H9 (cell line): ENCODE results near the gene UPB1. TPM values are rescaled to one million over a fixed set of nuclear protein-coding genes. Genes with fewer than 3 reads are reported as not detected.

Source experiments
- DNase-seq: peaks from one replicate; pipeline ENCODE4 v3.0.0-alpha.2; 2017
- H2AFZ ChIP-seq: one replicate; pipeline ENCODE4 v1.6.1; 2013; ENCODE audit warnings: mild to moderate bottlenecking, low read length, control low read depth, moderate library complexity
- H2AK5ac ChIP-seq: 2 replicates; pipeline ENCODE4 v1.6.1; 2013; ENCODE audit warnings: low read length, control low read depth, mixed read lengths; ENCODE audit not compliant: insufficient read length
- H2BK120ac ChIP-seq: one replicate; pipeline ENCODE4 v1.6.1; 2013; ENCODE audit warnings: low read depth, mild to moderate bottlenecking, low read length, control low read depth, inconsistent platforms; ENCODE audit not compliant: poor library complexity, severe bottlenecking
- H2BK12ac ChIP-seq: 2 replicates; pipeline ENCODE4 v1.6.1; 2013; ENCODE audit warnings: low read length, control low read depth, mixed read lengths, low read depth; ENCODE audit not compliant: insufficient read length
- H2BK15ac ChIP-seq: 2 replicates; pipeline ENCODE4 v1.6.1; 2013; ENCODE audit warnings: low read depth, low read length, control low read depth
- H2BK20ac ChIP-seq: one replicate; pipeline ENCODE4 v1.6.1; 2013; ENCODE audit warnings: low read depth, mild to moderate bottlenecking, low read length, control low read depth, inconsistent platforms; ENCODE audit not compliant: poor library complexity, severe bottlenecking
- H2BK5ac ChIP-seq: 2 replicates; pipeline ENCODE4 v1.6.1; 2013; ENCODE audit warnings: low read length, control low read depth, mixed read lengths; ENCODE audit not compliant: insufficient read length
- H3K14ac ChIP-seq: 2 replicates; pipeline ENCODE4 v1.6.1; 2013; ENCODE audit warnings: low read length, control low read depth; ENCODE audit not compliant: insufficient read depth
- H3K18ac ChIP-seq: 2 replicates; pipeline ENCODE4 v1.6.1; 2013; ENCODE audit warnings: low read depth, mild to moderate bottlenecking, mixed read lengths, low read length, control low read depth; ENCODE audit not compliant: insufficient read length
- H3K23ac ChIP-seq: 2 replicates; pipeline ENCODE4 v1.6.1; 2013; ENCODE audit warnings: low read length, control low read depth, mixed read lengths, low read depth; ENCODE audit not compliant: insufficient read length
- H3K23me2 ChIP-seq: 2 replicates; pipeline ENCODE4 v1.6.1; 2013; ENCODE audit warnings: low read depth, mild to moderate bottlenecking, mixed read lengths, low read length, control low read depth; ENCODE audit not compliant: insufficient read length, poor library complexity, severe bottlenecking
- H3K27ac ChIP-seq: 2 replicates; pipeline ENCODE4 v1.5.1; 2013; ENCODE audit warnings: low read length, control low read depth, mixed read lengths, low read depth; ENCODE audit not compliant: insufficient read length
- H3K27me3 ChIP-seq: 2 replicates; pipeline ENCODE4 v1.6.1; 2013; ENCODE audit warnings: low read length, control low read depth, inconsistent platforms; ENCODE audit not compliant: insufficient read depth
- H3K4ac ChIP-seq: 2 replicates; pipeline ENCODE4 v1.6.1; 2013; ENCODE audit warnings: low read depth, mild to moderate bottlenecking, control low read depth, inconsistent platforms, low read length, moderate library complexity
- H3K4me1 ChIP-seq: 2 replicates; pipeline ENCODE4 v1.6.1; 2013; ENCODE audit warnings: low read length, control low read depth, inconsistent platforms; ENCODE audit not compliant: insufficient read depth
- H3K4me2 ChIP-seq: 2 replicates; pipeline ENCODE4 v1.6.1; 2013; ENCODE audit warnings: low read length, control low read depth, mixed read lengths; ENCODE audit not compliant: insufficient read length, insufficient read depth
- H3K56ac ChIP-seq: 2 replicates; pipeline ENCODE4 v1.6.1; 2013; ENCODE audit warnings: low read depth, mild to moderate bottlenecking, mixed read lengths, low read length, control low read depth; ENCODE audit not compliant: insufficient read length
- H3K79me1 ChIP-seq: 2 replicates; pipeline ENCODE4 v1.6.1; 2013; ENCODE audit warnings: low read depth, mild to moderate bottlenecking, moderate library complexity, low read length, control low read depth, inconsistent platforms; ENCODE audit not compliant: insufficient read depth, poor library complexity, severe bottlenecking
- H3K79me2 ChIP-seq: 2 replicates; pipeline ENCODE4 v1.6.1; 2013; ENCODE audit warnings: low read length, control low read depth, inconsistent platforms; ENCODE audit not compliant: insufficient read depth
- H3K9ac ChIP-seq: 2 replicates; pipeline ENCODE4 v1.6.1; 2013; ENCODE audit warnings: low read length, control low read depth, mixed read lengths; ENCODE audit not compliant: insufficient read length; ENCODE audit errors: extremely low read depth
- H3K9me3 ChIP-seq: one replicate; pipeline ENCODE4 v1.6.1; 2013; ENCODE audit warnings: low read depth, low read length, inconsistent platforms; ENCODE audit not compliant: control insufficient read depth
- H3T11ph ChIP-seq: one replicate; pipeline ENCODE4 v1.6.1; 2013; ENCODE audit warnings: mild to moderate bottlenecking, low read length, control low read depth, inconsistent platforms
- H4K20me1 ChIP-seq: one replicate; pipeline ENCODE4 v1.6.1; 2013; ENCODE audit not compliant: control insufficient read depth, insufficient read length, insufficient read depth
- H4K5ac ChIP-seq: 2 replicates; pipeline ENCODE4 v1.6.1; 2013; ENCODE audit warnings: low read depth, mild to moderate bottlenecking, mixed read lengths, low read length, control low read depth; ENCODE audit not compliant: insufficient read length
- H4K8ac ChIP-seq: replicated peaks from 2 replicates; pipeline ENCODE4 v1.6.1; 2013; ENCODE audit warnings: low read length, control low read depth, mixed read lengths, low read depth; ENCODE audit not compliant: insufficient read length
- H4K91ac ChIP-seq: 2 replicates; pipeline ENCODE4 v1.6.1; 2013; ENCODE audit warnings: low read depth, mild to moderate bottlenecking, moderate library complexity, mixed read lengths, low read length, control low read depth; ENCODE audit not compliant: insufficient read length
- H3K27ac Mint-ChIP-seq, 3 experiments: 2 replicates in 2 of 3; 3 replicates in 1 of 3; pipeline ENCODE4 v1.8.0; 2020 to 2021; ENCODE audit warnings: mixed read lengths in 3 of 3, mild to moderate bottlenecking in 1 of 3, moderate library complexity in 1 of 3
- H3K27me3 Mint-ChIP-seq: 2 replicates; pipeline ENCODE4 v1.8.0; 2021; ENCODE audit warnings: low read depth, mild to moderate bottlenecking, moderate library complexity, mixed read lengths
- H3K36me3 Mint-ChIP-seq, 3 experiments: 2 replicates in 2 of 3; 3 replicates in 1 of 3; pipeline ENCODE4 v1.8.0; 2020 to 2021; ENCODE audit warnings: low read depth in 3 of 3, mixed read lengths in 3 of 3; ENCODE audit not compliant: insufficient read depth in 1 of 3
- H3K4me1 Mint-ChIP-seq, 2 experiments: 2 replicates each; pipeline ENCODE4 v1.8.0; 2020; ENCODE audit warnings: mixed read lengths in 2 of 2
- H3K4me3 Mint-ChIP-seq, 2 experiments: 2 replicates in 1 of 2; 3 replicates in 1 of 2; pipeline ENCODE4 v1.8.0; 2020 to 2021; ENCODE audit warnings: mild to moderate bottlenecking in 2 of 2, mixed read lengths in 2 of 2, moderate library complexity in 1 of 2
- H3K9me3 Mint-ChIP-seq, 2 experiments: 2 replicates in 1 of 2; 3 replicates in 1 of 2; pipeline ENCODE4 v1.8.0; 2020; ENCODE audit warnings: mild to moderate bottlenecking in 2 of 2, mixed read lengths in 2 of 2, moderate library complexity in 1 of 2
- CTCF ChIP-seq: fragments of 200-600 bp; sonication (generic); conservative IDR thresholded peaks from 3 replicates; pipeline ENCODE4 v1.8.0; 2021; ENCODE audit warnings: antibody characterized with exemption, mild to moderate bottlenecking
- WGBS: extraction: QIAGEN DNeasy Blood & Tissue Kit; methylation state at CpG from one replicate; pipeline ENCODE4 v1.1.7; 2013; ENCODE audit warnings: missing lambda C conversion rate, low lambda C conversion rate, mixed read lengths; ENCODE audit not compliant: insufficient read length; ENCODE audit errors: extremely low coverage; 5-methylcytosine and 5-hydroxymethylcytosine counted together
- total RNA-seq: library from RNA; stranded (reverse); gene quantifications from 2 replicates; pipeline ENCODE4 v1.2.1, GENCODE V29; 2021

Gene UPB1
- total RNA-seq, 1 experiment from 2014 or later: not detected

- WGBS: no CpG with 5 or more reads among the region's 3 CpGs
- Histone ChIP-seq H3K9me3 (no peaks in the 10 kb centered on the region), H3K9ac (no peak overlapping the region), H3K23ac (no peak overlapping the region), H2BK120ac (no peak overlapping the region), H3K79me2 (no peaks in the 10 kb centered on the region), H2AK5ac (no peak overlapping the region), H3K18ac (no peak overlapping the region), H2BK5ac (no peak overlapping the region), H2BK20ac (no peak overlapping the region), H2BK15ac (no peak overlapping the region), H3K4ac (no peak overlapping the region), H3K23me2 (peaks cover 7% of the 10 kb centered on the region), H2AFZ (no peak overlapping the region), H3T11ph (no peak overlapping the region), H3K27me3 (peaks cover 27% of the 10 kb centered on the region; the same call in 1 of the 2 replicates), H3K27ac (no peak overlapping the region), H3K4me2 (no peak overlapping the region), H3K56ac (no peak overlapping the region), H4K8ac (no peak overlapping the region), H3K79me1 (no peaks in the 10 kb centered on the region), H3K4me1 (no peaks in the 10 kb centered on the region), H3K14ac (no peak overlapping the region), H4K20me1 (no peaks in the 10 kb centered on the region), H2BK12ac (no peak overlapping the region), H4K5ac (no peak overlapping the region), H4K91ac (no peak overlapping the region)
- H3K4me3 Mint-ChIP-seq: no peak overlapping the region
- H3K27ac Mint-ChIP-seq: no peak overlapping the region
- peaks cover 2 to 6% of the 10 kb centered on the region in 2 experiments; a peak in 1 of 4 replicates for H3K4me1 Mint-ChIP-seq
- H3K36me3 Mint-ChIP-seq: 0 out of 7 replicates have a peak, but pooled peaks cover 0 to 4% (median 0%) of the 10 kb centered on the region in 3 experiments
- TF ChIP-seq CTCF: no peak
- peaks cover 0 to 6% of the 10 kb centered on the region in 2 experiments; a peak in 2 of 5 replicates for H3K9me3 Mint-ChIP-seq
- H3K27me3 Mint-ChIP-seq: peaks cover 59% of the 10 kb centered on the region
- DNase-seq: no peak
These were observed 2.7 kb upstream of the UPB1 start for GRCh38 chr22:24492391-24492790.
